Measurements from ENCODE around the gene SLC29A4.
"Not testable (repeated sequence)": the region's sequence is repeated elsewhere in the genome, so short reads cannot be mapped to it uniquely, and the experiment has no call there.

- TF ChIP-seq, protein P1, sequence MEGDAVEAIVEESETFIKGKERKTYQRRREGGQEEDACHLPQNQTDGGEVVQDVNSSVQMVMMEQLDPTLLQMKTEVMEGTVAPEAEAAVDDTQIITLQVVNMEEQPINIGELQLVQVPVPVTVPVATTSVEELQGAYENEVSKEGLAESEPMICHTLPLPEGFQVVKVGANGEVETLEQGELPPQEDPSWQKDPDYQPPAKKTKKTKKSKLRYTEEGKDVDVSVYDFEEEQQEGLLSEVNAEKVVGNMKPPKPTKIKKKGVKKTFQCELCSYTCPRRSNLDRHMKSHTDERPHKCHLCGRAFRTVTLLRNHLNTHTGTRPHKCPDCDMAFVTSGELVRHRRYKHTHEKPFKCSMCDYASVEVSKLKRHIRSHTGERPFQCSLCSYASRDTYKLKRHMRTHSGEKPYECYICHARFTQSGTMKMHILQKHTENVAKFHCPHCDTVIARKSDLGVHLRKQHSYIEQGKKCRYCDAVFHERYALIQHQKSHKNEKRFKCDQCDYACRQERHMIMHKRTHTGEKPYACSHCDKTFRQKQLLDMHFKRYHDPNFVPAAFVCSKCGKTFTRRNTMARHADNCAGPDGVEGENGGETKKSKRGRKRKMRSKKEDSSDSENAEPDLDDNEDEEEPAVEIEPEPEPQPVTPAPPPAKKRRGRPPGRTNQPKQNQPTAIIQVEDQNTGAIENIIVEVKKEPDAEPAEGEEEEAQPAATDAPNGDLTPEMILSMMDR (IDR thresholded peaks at IDR 0.05): not testable (repeated sequence)
- TF ChIP-seq ZFX (IDR thresholded peaks at IDR 0.05; ENCODE audit: borderline replicate concordance): not testable (repeated sequence)
These were observed 35.9 kb downstream of the SLC29A4 start for GRCh38 chr7:5318613-5319012.
